ENCODE measurements around the gene TRIO. TPM values are rescaled to one million over a fixed set of nuclear protein-coding genes. Genes with fewer than 3 reads are reported as not detected.
A peak's percentile ranks its signal among the peaks of the same experiment; 100 is the strongest.

TRIO gene
- total RNA-seq, 1 donor from 2014 or later = 34.9 TPM

GRCh38 chr5:14508046-14508445, 364.9 kb downstream of the TRIO start:
- DNase-seq (ENCODE audit: low spot score) = no peak

GRCh38 chr5:14509556-14509955, 366.4 kb downstream of the TRIO start:
- ATAC-seq (no peak), DNase-seq (ENCODE audit: low spot score) (no peak)

More at GRCh38 chr5:14508046-14508445, 364.9 kb downstream of the TRIO start:
- ATAC-seq = no peak

GRCh38 chr5:14510156-14510734, 367.1 kb downstream of the TRIO start:
- DNase-seq (ENCODE audit: low spot score) (no peak), ATAC-seq (no peak)

- ATAC-seq (no peak), DNase-seq (ENCODE audit: low spot score) (no peak)
Measured at GRCh38 chr5:14510880-14511279, 367.7 kb downstream of the TRIO start.

GRCh38 chr5:14512574-14512973, 369.4 kb downstream of the TRIO start:
- no peak for ATAC-seq

GRCh38 chr5:14513266-14513665, 370.1 kb downstream of the TRIO start:
- ATAC-seq = no peak
- DNase-seq (ENCODE audit: low spot score) = no peak

More at GRCh38 chr5:14512574-14512973, 369.4 kb downstream of the TRIO start:
- DNase-seq (ENCODE audit: low spot score) = no peak

GRCh38 chr5:14516901-14517300, 373.8 kb downstream of the TRIO start:
- ATAC-seq (no peak), DNase-seq (ENCODE audit: low spot score) (no peak)

GRCh38 chr5:14518638-14519037, 375.5 kb downstream of the TRIO start:
- no peak for DNase-seq (ENCODE audit: low spot score)
- no peak for ATAC-seq

GRCh38 chr5:14521748-14522147, 378.6 kb downstream of the TRIO start:
- DNase-seq (ENCODE audit: low spot score) = no peak
- no peak for ATAC-seq

- no peak for DNase-seq (ENCODE audit: low spot score)
- no peak for ATAC-seq
Measured at GRCh38 chr5:14522721-14523120, 379.6 kb downstream of the TRIO start.

GRCh38 chr5:14523243-14524034, 380.3 kb downstream of the TRIO start:
- no peak for ATAC-seq
- DNase-seq (ENCODE audit: low spot score) = no peak

GRCh38 chr5:14525397-14525796, 382.3 kb downstream of the TRIO start:
- ATAC-seq (no peak), DNase-seq (ENCODE audit: low spot score) (no peak)

GRCh38 chr5:14526493-14526892, 383.4 kb downstream of the TRIO start:
- ATAC-seq (no peak), DNase-seq (ENCODE audit: low spot score) (no peak)

- ATAC-seq = no peak
- no peak for DNase-seq (ENCODE audit: low spot score)
Measured at GRCh38 chr5:14528115-14528514, 385.0 kb downstream of the TRIO start.

GRCh38 chr5:14528926-14529325, 385.8 kb downstream of the TRIO start:
- ATAC-seq = no peak
- DNase-seq (ENCODE audit: low spot score) = no peak

- no peak for DNase-seq (ENCODE audit: low spot score)
- no peak for ATAC-seq
Measured at GRCh38 chr5:14531668-14532067, 388.5 kb downstream of the TRIO start.

GRCh38 chr5:14532180-14532579, 389.0 kb downstream of the TRIO start:
- DNase-seq (ENCODE audit: low spot score) (no peak), ATAC-seq (no peak)

- ATAC-seq (no peak), DNase-seq (ENCODE audit: low spot score) (no peak)
Measured at GRCh38 chr5:14534773-14535172, 391.6 kb downstream of the TRIO start.

GRCh38 chr5:14545308-14545707, 402.2 kb downstream of the TRIO start:
- peak; percentile 26 for ATAC-seq
- no peak for DNase-seq (ENCODE audit: low spot score)

- ATAC-seq (no peak), DNase-seq (ENCODE audit: low spot score) (peak; percentile 41)
Measured at GRCh38 chr5:14545862-14546261, 402.7 kb downstream of the TRIO start.

- DNase-seq (ENCODE audit: low spot score) = peak; percentile 15
- no peak for ATAC-seq
Measured at GRCh38 chr5:14547666-14548065, 404.5 kb downstream of the TRIO start.

GRCh38 chr5:14551211-14551610, 408.1 kb downstream of the TRIO start:
- ATAC-seq (no peak), DNase-seq (ENCODE audit: low spot score) (no peak)

GRCh38 chr5:14552017-14552416, 408.9 kb downstream of the TRIO start:
- no peak for DNase-seq (ENCODE audit: low spot score)
- peak; percentile 31 for ATAC-seq
